Testis (tissue), 2 donors: ENCODE results near the gene GOT1.

Experiments used
- POLR2A ChIP-seq: fragments of 450-650 bp; IDR thresholded peaks from one replicate; pipeline ENCODE4 v1.6.1; 2017; ENCODE audit warnings: antibody characterized with exemption, mild to moderate bottlenecking, moderate library complexity
- TF ChIP-seq, protein P1 (sequence below), 3 experiments: fragments of 450-650 bp in 2 of 3; fragments of 200-600 bp in 1 of 3; sonication (generic) in 1 of 3; IDR thresholded peaks; one replicate each; pipeline ENCODE4 v1.5.1; 2016 to 2019; ENCODE audit warnings: antibody characterized with exemption in 3 of 3, mild to moderate bottlenecking in 2 of 3, moderate library complexity in 1 of 3

DNA sequence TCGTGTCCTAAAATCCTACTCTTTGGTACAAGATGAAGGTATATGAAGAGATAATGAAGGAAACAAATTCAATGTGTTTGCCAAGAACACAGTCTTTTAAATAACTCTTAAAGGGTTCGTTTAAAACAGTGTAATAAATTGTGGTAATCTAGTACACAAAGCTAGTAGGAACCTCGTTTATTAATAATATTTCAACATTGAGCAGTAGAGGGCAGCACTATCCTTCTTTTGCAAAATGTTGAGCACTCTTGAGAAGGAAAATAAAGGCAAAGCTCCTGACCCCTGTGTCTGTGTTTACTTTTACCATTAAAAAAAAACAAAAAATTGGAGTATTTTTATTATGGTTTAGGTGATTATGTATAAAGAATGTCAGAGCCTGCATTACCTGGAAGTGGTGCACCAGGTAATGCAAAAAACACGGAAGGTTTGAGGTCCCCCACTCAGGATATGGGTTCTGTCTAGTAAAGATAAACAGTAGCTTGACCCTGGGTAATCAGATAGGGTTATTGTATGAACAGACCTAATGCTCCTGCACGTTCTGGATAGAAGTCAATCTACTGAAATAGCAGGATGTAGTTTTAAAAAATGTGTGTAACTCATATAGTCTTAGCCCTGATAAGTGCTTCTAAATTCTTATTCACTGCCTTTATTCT lies 5.7 kb upstream of the GOT1 start:
- TF ChIP-seq, protein P1, sequence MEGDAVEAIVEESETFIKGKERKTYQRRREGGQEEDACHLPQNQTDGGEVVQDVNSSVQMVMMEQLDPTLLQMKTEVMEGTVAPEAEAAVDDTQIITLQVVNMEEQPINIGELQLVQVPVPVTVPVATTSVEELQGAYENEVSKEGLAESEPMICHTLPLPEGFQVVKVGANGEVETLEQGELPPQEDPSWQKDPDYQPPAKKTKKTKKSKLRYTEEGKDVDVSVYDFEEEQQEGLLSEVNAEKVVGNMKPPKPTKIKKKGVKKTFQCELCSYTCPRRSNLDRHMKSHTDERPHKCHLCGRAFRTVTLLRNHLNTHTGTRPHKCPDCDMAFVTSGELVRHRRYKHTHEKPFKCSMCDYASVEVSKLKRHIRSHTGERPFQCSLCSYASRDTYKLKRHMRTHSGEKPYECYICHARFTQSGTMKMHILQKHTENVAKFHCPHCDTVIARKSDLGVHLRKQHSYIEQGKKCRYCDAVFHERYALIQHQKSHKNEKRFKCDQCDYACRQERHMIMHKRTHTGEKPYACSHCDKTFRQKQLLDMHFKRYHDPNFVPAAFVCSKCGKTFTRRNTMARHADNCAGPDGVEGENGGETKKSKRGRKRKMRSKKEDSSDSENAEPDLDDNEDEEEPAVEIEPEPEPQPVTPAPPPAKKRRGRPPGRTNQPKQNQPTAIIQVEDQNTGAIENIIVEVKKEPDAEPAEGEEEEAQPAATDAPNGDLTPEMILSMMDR (IDR thresholded peaks at IDR 0.05): peak; percentile 46 to 54 (median 53)
- TF ChIP-seq POLR2A: no peak
